WTC11 (cell line): ENCODE results near the gene DNAH8. TPM values are rescaled to one million over a fixed set of nuclear protein-coding genes. Genes with fewer than 3 reads are reported as not detected.

ENCODE experiments used
- ATAC-seq: fragments of 200-7000 bp; cut with Tn5 transposase; 2 replicates; pipeline ENCODE4 v1.10.0; 2021; ENCODE audit warnings: mild to moderate bottlenecking, moderate library complexity
- CTCF ChIA-PET: fragments of 300-600 bp; sonication (Branson Sonifier 250); formaldehyde crosslinking; loops from one replicate; lab custom pipeline; 2021; ENCODE audit warnings: antibody characterized with exemption; lab: Charles Lee
- POLR2A ChIA-PET: fragments of 350-600 bp; sonication (Branson Sonifier 250); formaldehyde crosslinking; loops from one replicate; lab custom pipeline; 2021; ENCODE audit warnings: antibody characterized with exemption; lab: Charles Lee
- DNase-seq: peaks from one replicate; pipeline ENCODE4 v3.0.0; 2021; ENCODE audit warnings: low spot score
- H3K27ac Mint-ChIP-seq: 2 replicates; pipeline ENCODE4 v1.8.0; 2021; ENCODE audit warnings: mixed read lengths
- H3K27me3 Mint-ChIP-seq: 2 replicates; pipeline ENCODE4 v1.8.0; 2021; ENCODE audit warnings: low read depth, mild to moderate bottlenecking, moderate library complexity, mixed read lengths
- H3K36me3 Mint-ChIP-seq: 2 replicates; pipeline ENCODE4 v1.8.0; 2021; ENCODE audit warnings: mixed read lengths
- H3K4me1 Mint-ChIP-seq: 2 replicates; pipeline ENCODE4 v1.8.0; 2022; ENCODE audit warnings: mixed read lengths
- H3K4me3 Mint-ChIP-seq: 2 replicates; pipeline ENCODE4 v1.8.0; 2021; ENCODE audit warnings: mild to moderate bottlenecking, moderate library complexity, mixed read lengths
- H3K9me3 Mint-ChIP-seq: 2 replicates; pipeline ENCODE4 v1.8.0; 2021; ENCODE audit warnings: mixed read lengths
- ATF1 ChIP-seq: sonication (generic); formaldehyde crosslinking; IDR thresholded peaks from 2 replicates; pipeline ENCODE4 v1.8.1; 2023; ENCODE audit warnings: mild to moderate bottlenecking, moderate library complexity, missing genetic modification reagents
- ATF2 ChIP-seq: sonication (generic); formaldehyde crosslinking; IDR thresholded peaks from 2 replicates; pipeline ENCODE4 v1.8.1; 2022; ENCODE audit warnings: low read depth, missing genetic modification reagents, borderline replicate concordance
- E2F4 ChIP-seq: sonication (generic); formaldehyde crosslinking; IDR thresholded peaks from 2 replicates; pipeline ENCODE4 v1.8.1; 2022; ENCODE audit warnings: low read depth, mild to moderate bottlenecking, moderate library complexity, missing genetic modification reagents, borderline replicate concordance
- FOXP1 ChIP-seq: sonication (generic); formaldehyde crosslinking; IDR thresholded peaks from 2 replicates; pipeline ENCODE4 v1.8.0; 2022; ENCODE audit warnings: missing genetic modification reagents, mild to moderate bottlenecking, moderate library complexity, borderline replicate concordance
- FOXP4 ChIP-seq: sonication (generic); formaldehyde crosslinking; IDR thresholded peaks from 2 replicates; pipeline ENCODE4 v1.8.0; 2022; ENCODE audit warnings: mild to moderate bottlenecking, missing genetic modification reagents
- GTF2I ChIP-seq: fragments of 250-450 bp; sonication (Bioruptor Pico); conservative IDR thresholded peaks from 2 replicates; pipeline ENCODE4 v1.4.0; 2021; ENCODE audit warnings: mild to moderate bottlenecking
- HMGXB4 ChIP-seq: sonication (generic); formaldehyde crosslinking; IDR thresholded peaks from 2 replicates; pipeline ENCODE4 v1.8.1; 2023; ENCODE audit warnings: mild to moderate bottlenecking, moderate library complexity, missing genetic modification reagents
- JUN ChIP-seq: sonication (generic); formaldehyde crosslinking; IDR thresholded peaks from 2 replicates; pipeline ENCODE4 v1.8.0; 2023; ENCODE audit warnings: mild to moderate bottlenecking, missing genetic modification reagents
- KAT7 ChIP-seq: sonication (generic); formaldehyde crosslinking; IDR thresholded peaks from 2 replicates; pipeline ENCODE4 v1.8.1; 2023; ENCODE audit warnings: missing genetic modification reagents, mild to moderate bottlenecking, borderline replicate concordance
- SOX15 ChIP-seq: fragments of 250-450 bp; sonication (Bioruptor Pico); IDR thresholded peaks from 2 replicates; pipeline ENCODE4 v1.9.0; 2021; ENCODE audit warnings: mild to moderate bottlenecking
- total RNA-seq: library from RNA; stranded (reverse); gene quantifications from 3 replicates; pipeline ENCODE4 v1.2.3, GENCODE V29; 2021
- TF ChIP-seq, protein P1 (sequence below): sonication (generic); formaldehyde crosslinking; IDR thresholded peaks from 2 replicates; pipeline ENCODE4 v1.8.0; 2023; ENCODE audit warnings: missing genetic modification reagents, mild to moderate bottlenecking, borderline replicate concordance
- TF ChIP-seq, protein P2 (sequence below): fragments of 200-600 bp; IDR thresholded peaks from 2 replicates; pipeline ENCODE4 v1.8.0; 2022; ENCODE audit warnings: antibody characterized with exemption
- TF ChIP-seq, protein P3 (sequence below): sonication (generic); formaldehyde crosslinking; IDR thresholded peaks from 2 replicates; pipeline ENCODE4 v1.8.0; 2022; ENCODE audit warnings: missing genetic modification reagents

DNAH8 gene
- total RNA-seq, 1 experiment from 2014 or later = 0.02 TPM

GRCh38 chr6:39026175-39026574 is 311.1 kb downstream of the DNAH8 start (continued):
- TF ChIP-seq, protein P1, sequence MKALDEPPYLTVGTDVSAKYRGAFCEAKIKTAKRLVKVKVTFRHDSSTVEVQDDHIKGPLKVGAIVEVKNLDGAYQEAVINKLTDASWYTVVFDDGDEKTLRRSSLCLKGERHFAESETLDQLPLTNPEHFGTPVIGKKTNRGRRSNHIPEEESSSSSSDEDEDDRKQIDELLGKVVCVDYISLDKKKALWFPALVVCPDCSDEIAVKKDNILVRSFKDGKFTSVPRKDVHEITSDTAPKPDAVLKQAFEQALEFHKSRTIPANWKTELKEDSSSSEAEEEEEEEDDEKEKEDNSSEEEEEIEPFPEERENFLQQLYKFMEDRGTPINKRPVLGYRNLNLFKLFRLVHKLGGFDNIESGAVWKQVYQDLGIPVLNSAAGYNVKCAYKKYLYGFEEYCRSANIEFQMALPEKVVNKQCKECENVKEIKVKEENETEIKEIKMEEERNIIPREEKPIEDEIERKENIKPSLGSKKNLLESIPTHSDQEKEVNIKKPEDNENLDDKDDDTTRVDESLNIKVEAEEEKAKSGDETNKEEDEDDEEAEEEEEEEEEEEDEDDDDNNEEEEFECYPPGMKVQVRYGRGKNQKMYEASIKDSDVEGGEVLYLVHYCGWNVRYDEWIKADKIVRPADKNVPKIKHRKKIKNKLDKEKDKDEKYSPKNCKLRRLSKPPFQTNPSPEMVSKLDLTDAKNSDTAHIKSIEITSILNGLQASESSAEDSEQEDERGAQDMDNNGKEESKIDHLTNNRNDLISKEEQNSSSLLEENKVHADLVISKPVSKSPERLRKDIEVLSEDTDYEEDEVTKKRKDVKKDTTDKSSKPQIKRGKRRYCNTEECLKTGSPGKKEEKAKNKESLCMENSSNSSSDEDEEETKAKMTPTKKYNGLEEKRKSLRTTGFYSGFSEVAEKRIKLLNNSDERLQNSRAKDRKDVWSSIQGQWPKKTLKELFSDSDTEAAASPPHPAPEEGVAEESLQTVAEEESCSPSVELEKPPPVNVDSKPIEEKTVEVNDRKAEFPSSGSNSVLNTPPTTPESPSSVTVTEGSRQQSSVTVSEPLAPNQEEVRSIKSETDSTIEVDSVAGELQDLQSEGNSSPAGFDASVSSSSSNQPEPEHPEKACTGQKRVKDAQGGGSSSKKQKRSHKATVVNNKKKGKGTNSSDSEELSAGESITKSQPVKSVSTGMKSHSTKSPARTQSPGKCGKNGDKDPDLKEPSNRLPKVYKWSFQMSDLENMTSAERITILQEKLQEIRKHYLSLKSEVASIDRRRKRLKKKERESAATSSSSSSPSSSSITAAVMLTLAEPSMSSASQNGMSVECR (CRISPR knock-in tag) = no peak
- TF ChIP-seq SOX15 (CRISPR knock-in tag) (no peak), JUN (CRISPR knock-in tag) (no peak), KAT7 (no peak), FOXP1 (CRISPR knock-in tag) (no peak)

GRCh38 chr6:39029156-39030011 is 314.3 kb downstream of the DNAH8 start:
- H3K4me3 Mint-ChIP-seq = no peak overlapping the region
- ATAC-seq (peak; percentile 99), DNase-seq (peak; percentile 80)
- no peaks in the 10 kb centered on the region for H3K9me3 Mint-ChIP-seq
- ChIA-PET POLR2A (no interaction called here), CTCF (interaction anchor here (0.6 to 4.5 kb wide), 17 partner anchors 9 to 239 kb away, joined by 3 to 41 read pairs (median 7); partner anchors contain the start of genes GLP1R and SAYSD1)
- peaks cover 8% of the 10 kb centered on the region for H3K4me1 Mint-ChIP-seq
- TF ChIP-seq, protein P2, sequence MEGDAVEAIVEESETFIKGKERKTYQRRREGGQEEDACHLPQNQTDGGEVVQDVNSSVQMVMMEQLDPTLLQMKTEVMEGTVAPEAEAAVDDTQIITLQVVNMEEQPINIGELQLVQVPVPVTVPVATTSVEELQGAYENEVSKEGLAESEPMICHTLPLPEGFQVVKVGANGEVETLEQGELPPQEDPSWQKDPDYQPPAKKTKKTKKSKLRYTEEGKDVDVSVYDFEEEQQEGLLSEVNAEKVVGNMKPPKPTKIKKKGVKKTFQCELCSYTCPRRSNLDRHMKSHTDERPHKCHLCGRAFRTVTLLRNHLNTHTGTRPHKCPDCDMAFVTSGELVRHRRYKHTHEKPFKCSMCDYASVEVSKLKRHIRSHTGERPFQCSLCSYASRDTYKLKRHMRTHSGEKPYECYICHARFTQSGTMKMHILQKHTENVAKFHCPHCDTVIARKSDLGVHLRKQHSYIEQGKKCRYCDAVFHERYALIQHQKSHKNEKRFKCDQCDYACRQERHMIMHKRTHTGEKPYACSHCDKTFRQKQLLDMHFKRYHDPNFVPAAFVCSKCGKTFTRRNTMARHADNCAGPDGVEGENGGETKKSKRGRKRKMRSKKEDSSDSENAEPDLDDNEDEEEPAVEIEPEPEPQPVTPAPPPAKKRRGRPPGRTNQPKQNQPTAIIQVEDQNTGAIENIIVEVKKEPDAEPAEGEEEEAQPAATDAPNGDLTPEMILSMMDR = peak; percentile 92
- TF ChIP-seq ATF1 (CRISPR knock-in tag) = no peak
- TF ChIP-seq HMGXB4 (CRISPR knock-in tag) = 0 out of 2 replicates have a peak, but pooled peaks have one; percentile 28
- no peak for TF ChIP-seq FOXP4 (CRISPR knock-in tag)
- no peaks in the 10 kb centered on the region for H3K36me3 Mint-ChIP-seq
- H3K27ac Mint-ChIP-seq = no peak overlapping the region
- H3K27me3 Mint-ChIP-seq = peaks cover 17% of the 10 kb centered on the region

GRCh38 chr6:39035681-39036080 is 320.6 kb downstream of the DNAH8 start:
- Mint-ChIP-seq H3K27me3 (peaks cover 34% of the 10 kb centered on the region), H3K9me3 (no peaks in the 10 kb centered on the region), H3K36me3 (no peaks in the 10 kb centered on the region), H3K4me1 (peaks cover 16% of the 10 kb centered on the region), H3K4me3 (no peak overlapping the region)
- CTCF ChIA-PET = interaction anchor here (1.4 to 1.8 kb wide), 2 partner anchors 39 to 66 kb away, joined by 4 read pairs; no protein-coding TSS in a partner anchor
- ATAC-seq = no peak
- no peak for DNase-seq
- POLR2A ChIA-PET = no interaction called here
- TF ChIP-seq, protein P3, sequence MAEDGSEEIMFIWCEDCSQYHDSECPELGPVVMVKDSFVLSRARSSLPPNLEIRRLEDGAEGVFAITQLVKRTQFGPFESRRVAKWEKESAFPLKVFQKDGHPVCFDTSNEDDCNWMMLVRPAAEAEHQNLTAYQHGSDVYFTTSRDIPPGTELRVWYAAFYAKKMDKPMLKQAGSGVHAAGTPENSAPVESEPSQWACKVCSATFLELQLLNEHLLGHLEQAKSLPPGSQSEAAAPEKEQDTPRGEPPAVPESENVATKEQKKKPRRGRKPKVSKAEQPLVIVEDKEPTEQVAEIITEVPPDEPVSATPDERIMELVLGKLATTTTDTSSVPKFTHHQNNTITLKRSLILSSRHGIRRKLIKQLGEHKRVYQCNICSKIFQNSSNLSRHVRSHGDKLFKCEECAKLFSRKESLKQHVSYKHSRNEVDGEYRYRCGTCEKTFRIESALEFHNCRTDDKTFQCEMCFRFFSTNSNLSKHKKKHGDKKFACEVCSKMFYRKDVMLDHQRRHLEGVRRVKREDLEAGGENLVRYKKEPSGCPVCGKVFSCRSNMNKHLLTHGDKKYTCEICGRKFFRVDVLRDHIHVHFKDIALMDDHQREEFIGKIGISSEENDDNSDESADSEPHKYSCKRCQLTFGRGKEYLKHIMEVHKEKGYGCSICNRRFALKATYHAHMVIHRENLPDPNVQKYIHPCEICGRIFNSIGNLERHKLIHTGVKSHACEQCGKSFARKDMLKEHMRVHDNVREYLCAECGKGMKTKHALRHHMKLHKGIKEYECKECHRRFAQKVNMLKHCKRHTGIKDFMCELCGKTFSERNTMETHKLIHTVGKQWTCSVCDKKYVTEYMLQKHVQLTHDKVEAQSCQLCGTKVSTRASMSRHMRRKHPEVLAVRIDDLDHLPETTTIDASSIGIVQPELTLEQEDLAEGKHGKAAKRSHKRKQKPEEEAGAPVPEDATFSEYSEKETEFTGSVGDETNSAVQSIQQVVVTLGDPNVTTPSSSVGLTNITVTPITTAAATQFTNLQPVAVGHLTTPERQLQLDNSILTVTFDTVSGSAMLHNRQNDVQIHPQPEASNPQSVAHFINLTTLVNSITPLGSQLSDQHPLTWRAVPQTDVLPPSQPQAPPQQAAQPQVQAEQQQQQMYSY (CRISPR knock-in tag) = no peak
- TF ChIP-seq ATF2 (no peak), E2F4 (CRISPR knock-in tag) (no peak), FOXP1 (CRISPR knock-in tag) (no peak), GTF2I (CRISPR knock-in tag) (no peak)
- TF ChIP-seq, all 79 proteins: peak for 0
- H3K27ac Mint-ChIP-seq = no peak overlapping the region
